H1 (cell line): Measurements from ENCODE around the gene MXD4. TPM values are rescaled to one million over a fixed set of nuclear protein-coding genes. Genes with fewer than 3 reads are reported as not detected.

ENCODE experiments used
- CTCF ChIA-PET: fragments of 300-600 bp; sonication (Branson Sonifier 250); formaldehyde crosslinking; loops from one replicate; lab custom pipeline; 2021; ENCODE audit not compliant: partially characterized antibody; lab: Charles Lee
- POLR2A ChIA-PET: fragments of 300-600 bp; sonication (Branson Sonifier 250); formaldehyde crosslinking; loops from one replicate; lab custom pipeline; 2021; ENCODE audit warnings: inconsistent platforms; ENCODE audit not compliant: partially characterized antibody; lab: Charles Lee
- DNase-seq, 2 experiments: peaks; one replicate each; pipeline versions ENCODE4 v3.0.0 to v3.0.0-alpha.2; 2010 to 2022; ENCODE audit warnings: low spot score in 2 of 2, low read depth in 1 of 2, mixed read lengths in 1 of 2
- FAIRE-seq: peaks from 2 replicates; lab custom pipeline; 2011; peaks lifted over from hg19 to GRCh38; lab: Jason Lieb, UNC
- H2AFZ ChIP-seq: 2 replicates; pipeline ENCODE4 v1.8.1; 2012; ENCODE audit warnings: low read length, inconsistent platforms
- H2AK5ac ChIP-seq: 2 replicates; pipeline ENCODE4 v1.6.1; 2013; ENCODE audit warnings: low read depth, low read length
- H2BK120ac ChIP-seq: replicated peaks from 2 replicates; pipeline ENCODE3; 2013; ENCODE audit warnings: low read depth, low read length, inconsistent platforms
- H2BK12ac ChIP-seq: 2 replicates; pipeline ENCODE4 v1.6.1; 2013; ENCODE audit warnings: low read depth, low read length
- H2BK15ac ChIP-seq: 2 replicates; pipeline ENCODE4 v1.6.1; 2013; ENCODE audit warnings: low read length
- H2BK20ac ChIP-seq: 2 replicates; pipeline ENCODE4 v1.6.1; 2013; ENCODE audit warnings: low read length
- H2BK5ac ChIP-seq: 2 replicates; pipeline ENCODE4 v1.6.1; 2013; ENCODE audit warnings: low read depth, low read length
- H3K14ac ChIP-seq: 2 replicates; pipeline ENCODE4 v1.6.1; 2013; ENCODE audit warnings: inconsistent platforms; ENCODE audit not compliant: insufficient read length
- H3K18ac ChIP-seq: 2 replicates; pipeline ENCODE4 v1.6.1; 2013; ENCODE audit warnings: low read length; ENCODE audit errors: extremely low read depth
- H3K23ac ChIP-seq: 2 replicates; pipeline ENCODE4 v1.6.1; 2013; ENCODE audit warnings: inconsistent platforms; ENCODE audit not compliant: insufficient read length
- H3K23me2 ChIP-seq: 2 replicates; pipeline ENCODE4 v1.6.1; 2013; ENCODE audit warnings: low read depth, low read length
- H3K27ac ChIP-seq: 2 replicates; pipeline ENCODE4 v1.6.1; 2011; ENCODE audit warnings: low read depth, low read length, inconsistent platforms
- H3K27me3 ChIP-seq, 4 experiments: replicated peaks in 1 of 4; 1 replicate in 1 of 4; 2 replicates in 3 of 4; pipeline versions ENCODE4 v1.6.1 to v1.8.1; 2011 to 2013; ENCODE audit warnings: low read length in 3 of 4, mild to moderate bottlenecking in 3 of 4, inconsistent platforms in 2 of 4, mixed read lengths in 2 of 4, moderate library complexity in 1 of 4; ENCODE audit not compliant: control insufficient read depth in 3 of 4, insufficient read depth in 3 of 4; ENCODE audit errors: extremely low read depth in 1 of 4
- H3K36me3 ChIP-seq, 4 experiments: 2 replicates each; pipeline versions ENCODE4 v1.6.1 to v1.8.1; 2011 to 2013; ENCODE audit warnings: mild to moderate bottlenecking in 4 of 4, low read length in 3 of 4, moderate library complexity in 2 of 4, control low read depth in 1 of 4, inconsistent platforms in 1 of 4; ENCODE audit not compliant: insufficient read depth in 4 of 4, control insufficient read depth in 2 of 4
- H3K4ac ChIP-seq: replicated peaks from 2 replicates; pipeline ENCODE3; 2013; ENCODE audit warnings: low read length, low read depth, mixed read lengths, inconsistent platforms; ENCODE audit not compliant: insufficient read length
- H3K4me1 ChIP-seq, 4 experiments: replicated peaks in 1 of 4; 1 replicate in 1 of 4; 2 replicates in 3 of 4; pipeline versions ENCODE4 v1.6.1 to v1.8.1; 2011 to 2013; ENCODE audit warnings: low read length in 3 of 4, inconsistent platforms in 2 of 4, mixed read lengths in 1 of 4; ENCODE audit not compliant: insufficient read depth in 4 of 4, control insufficient read depth in 3 of 4
- H3K4me2 ChIP-seq, 2 experiments: 2 replicates each; pipeline versions ENCODE4 v1.6.1 to v1.8.1; 2011 to 2013; ENCODE audit warnings: low read depth in 2 of 2, low read length in 2 of 2, control low read depth in 1 of 2, inconsistent platforms in 1 of 2, mild to moderate bottlenecking in 1 of 2; ENCODE audit not compliant: insufficient read depth in 1 of 2
- H3K4me3 ChIP-seq, 4 experiments: fragments of 200-600, 300-600 bp in 1 of 4; sonication (generic), shearing (Covaris generic), sonication (Bioruptor Twin) in 1 of 4; 2 replicates each; pipeline versions ENCODE4 v1.5.1 to v1.8.1; 2011 to 2016; ENCODE audit warnings: low read length in 4 of 4, low read depth in 3 of 4, control low read depth in 2 of 4, inconsistent platforms in 2 of 4, mild to moderate bottlenecking in 2 of 4, mixed read lengths in 1 of 4, moderate library complexity in 1 of 4; ENCODE audit not compliant: insufficient read depth in 2 of 4; ENCODE audit errors: extremely low read depth in 1 of 4
- H3K56ac ChIP-seq: replicated peaks from 2 replicates; pipeline ENCODE3; 2013; ENCODE audit warnings: low read depth, mild to moderate bottlenecking, mixed read lengths, low read length, inconsistent platforms; ENCODE audit not compliant: insufficient read length
- H3K79me1 ChIP-seq: 2 replicates; pipeline ENCODE4 v1.6.1; 2013; ENCODE audit warnings: low read depth, low read length, control low read depth
- H3K79me2 ChIP-seq, 2 experiments: 2 replicates each; pipeline versions ENCODE4 v1.6.1 to v1.8.1; 2012 to 2013; ENCODE audit warnings: low read length in 2 of 2, mild to moderate bottlenecking in 2 of 2, inconsistent platforms in 1 of 2; ENCODE audit not compliant: insufficient read depth in 2 of 2, control insufficient read depth in 1 of 2
- H3K9ac ChIP-seq, 4 experiments: replicated peaks in 1 of 4; 1 replicate in 1 of 4; 2 replicates in 3 of 4; pipeline versions ENCODE4 v1.6.1 to v1.8.1; 2011 to 2013; ENCODE audit warnings: low read depth in 3 of 4, low read length in 3 of 4, control low read depth in 2 of 4, mild to moderate bottlenecking in 2 of 4, moderate library complexity in 2 of 4, inconsistent platforms in 1 of 4; ENCODE audit errors: extremely low read depth in 1 of 4
- H3K9me3 ChIP-seq, 2 experiments: 2 replicates each; pipeline versions ENCODE4 v1.6.1 to v1.8.1; 2012 to 2013; ENCODE audit warnings: mild to moderate bottlenecking in 2 of 2, moderate library complexity in 2 of 2, control low read depth in 1 of 2, inconsistent platforms in 1 of 2, low read depth in 1 of 2, low read length in 1 of 2, mixed read lengths in 1 of 2; ENCODE audit not compliant: insufficient read depth in 2 of 2
- H4K20me1 ChIP-seq, 2 experiments: replicated peaks in 1 of 2; 2 replicates each; pipeline versions ENCODE3 to v1.8.1; 2011 to 2013; ENCODE audit warnings: inconsistent platforms in 2 of 2, low read length in 2 of 2, mild to moderate bottlenecking in 1 of 2; ENCODE audit not compliant: insufficient read depth in 2 of 2, control insufficient read depth in 1 of 2
- H4K5ac ChIP-seq: 2 replicates; pipeline ENCODE4 v1.6.1; 2013; ENCODE audit warnings: low read length, low read depth, mixed read lengths, inconsistent platforms; ENCODE audit not compliant: insufficient read length
- H4K8ac ChIP-seq: 2 replicates; pipeline ENCODE4 v1.8.0; 2013; ENCODE audit warnings: mild to moderate bottlenecking, moderate library complexity, low read length, inconsistent platforms; ENCODE audit not compliant: insufficient read depth; ENCODE audit errors: extremely low read depth
- H4K91ac ChIP-seq: replicated peaks from 2 replicates; pipeline ENCODE3; 2013; ENCODE audit warnings: low read length, mixed read lengths, inconsistent platforms; ENCODE audit not compliant: insufficient read length
- ATF3 ChIP-seq: IDR thresholded peaks from 2 replicates; pipeline ENCODE4 v1.6.1; 2011; ENCODE audit warnings: low read depth, mild to moderate bottlenecking, low read length; ENCODE audit not compliant: insufficient read depth
- BRCA1 ChIP-seq: IDR thresholded peaks from 2 replicates; pipeline ENCODE4 v1.6.1; 2012; ENCODE audit warnings: low read depth, low read length, improper control_type of control experiment
- CTCF ChIP-seq, 3 experiments: IDR thresholded peaks; 1 replicate in 2 of 3; 2 replicates in 1 of 3; pipeline versions ENCODE4 v1.5.1 to v1.6.1; 2011; ENCODE audit warnings: low read length in 3 of 3, mild to moderate bottlenecking in 3 of 3, inconsistent platforms in 2 of 3, low read depth in 1 of 3, moderate library complexity in 1 of 3; ENCODE audit not compliant: insufficient read depth in 1 of 3; ENCODE audit errors: control extremely low read depth in 1 of 3
- E2F6 ChIP-seq: IDR thresholded peaks from 2 replicates; pipeline ENCODE4 v1.6.1; 2012; ENCODE audit warnings: inconsistent platforms
- FOSL1 ChIP-seq: IDR thresholded peaks from 2 replicates; pipeline ENCODE4 v1.6.1; 2011; ENCODE audit warnings: mild to moderate bottlenecking, low read depth, low read length, moderate library complexity; ENCODE audit not compliant: insufficient read depth
- NRF1 ChIP-seq: IDR thresholded peaks from 2 replicates; pipeline ENCODE4 v1.6.1; 2011; ENCODE audit warnings: mild to moderate bottlenecking, low read depth, low read length, improper control_type of control experiment
- SAP30 ChIP-seq: fragments of 300-600 bp; sonication (generic); IDR thresholded peaks from 2 replicates; pipeline ENCODE4 v1.7.1; 2012; ENCODE audit warnings: low read length, moderate library complexity, mild to moderate bottlenecking, inconsistent platforms; ENCODE audit not compliant: insufficient read depth, insufficient replicate concordance
- SP2 ChIP-seq: IDR thresholded peaks from 2 replicates; pipeline ENCODE4 v1.6.1; 2012; ENCODE audit warnings: mild to moderate bottlenecking, low read length, inconsistent platforms
- TEAD4 ChIP-seq: IDR thresholded peaks from 2 replicates; pipeline ENCODE4 v1.6.1; 2012; ENCODE audit warnings: low read depth, low read length, inconsistent platforms, mixed read lengths
- YY1 ChIP-seq: IDR thresholded peaks from 2 replicates; pipeline ENCODE4 v1.6.1; 2011; ENCODE audit warnings: low read depth, mild to moderate bottlenecking, low read length
- WGBS, 2 experiments: shearing (Covaris generic) in 1 of 2; methylation state at CpG; one replicate each; pipeline versions ENCODE4 v1.1.6 to v1.1.7; 2013 to 2015; ENCODE audit warnings: low lambda C conversion rate in 2 of 2, mixed read lengths in 2 of 2, inconsistent platforms in 1 of 2, low coverage in 1 of 2, missing lambda C conversion rate in 1 of 2; ENCODE audit not compliant: insufficient replicate concordance in 2 of 2, insufficient coverage in 1 of 2, insufficient read length in 1 of 2; ENCODE audit errors: extremely low coverage in 1 of 2, missing lambda C conversion rate in 1 of 2; 5-methylcytosine and 5-hydroxymethylcytosine counted together
- polyA plus RNA-seq, 7 experiments: library from polyadenylated mRNA; depleted of rRNA in 3 of 7; stranded (reverse) in 5 of 7; unstranded in 2 of 7; fragments of >200 nt in 5 of 7; fragments of 200-250 nt in 2 of 7; gene quantifications; 1 replicate in 5 of 7; 2 replicates in 1 of 7; 4 replicates in 1 of 7; pipeline versions ENCODE4 v1.2.1 to v1.2.3, GENCODE V29; 2011 to 2013; ENCODE audit warnings: missing spikeins in 2 of 7, mixed read lengths in 2 of 7
- total RNA-seq: library from RNA; stranded (reverse); fragmentation: NEBNext Ultra II Directional; extraction: Animal tissue kit (Norgen Biotek cat#: 25700); gene quantifications from 2 replicates; pipeline ENCODE4 v1.2.1, GENCODE V29; 2021

The MXD4 gene
- total and polyA plus RNA-seq, 2 of the 8 experiments (the other 6 are each of a cell fraction or from before 2014, with no cell fraction given), result 18.0 to 20.8 TPM

- CTCF ChIA-PET, result interaction anchor here (0.9 to 2.1 kb wide), 3 partner anchors 12 to 83 kb away, joined by 4 to 5 read pairs (median 4); no protein-coding TSS in a partner anchor
- 93% methylated on average over 9 of the region's 9 CpGs; no CpG with 5 or more reads in 1 of the 2 experiments for WGBS, 2 experiments
- TF ChIP-seq ATF3, result no peak
- TF ChIP-seq BRCA1, result no peak
- TF ChIP-seq TEAD4, result no peak
- TF ChIP-seq YY1, result no peak
- no peak for TF ChIP-seq E2F6
- no peak for TF ChIP-seq SP2
- TF ChIP-seq FOSL1, result no peak
- TF ChIP-seq SAP30, result no peak
- TF ChIP-seq NRF1, result no peak
- no peak for TF ChIP-seq CTCF (IDR thresholded peaks at IDR 0.05; ENCODE audit: control extremely low read depth in 1 of 3, insufficient read depth in 1 of 3, low read depth in 1 of 3, low read length in 3 of 3)
Measured at GRCh38 chr4:2290488-2290887, 28.6 kb upstream of the MXD4 start.

More at GRCh38 chr4:2290488-2290887, 28.6 kb upstream of the MXD4 start:
- Histone ChIP-seq H2BK15ac (no peak overlapping the region), H4K8ac (no peak overlapping the region; the same call in 1 of the 2 replicates), H3K23me2 (no peaks in the 10 kb centered on the region), H3K56ac (no peak overlapping the region), H3K79me2 (no peaks in the 10 kb centered on the region), H3K27ac (no peak overlapping the region; the same call in 1 of the 2 replicates), H3K4ac (no peak overlapping the region), H3K14ac (no peak overlapping the region), H4K5ac (no peak overlapping the region), H3K79me1 (no peaks in the 10 kb centered on the region), H2AK5ac (no peak overlapping the region), H3K4me1 (peaks cover 0 to 8% (median 0%) of the 10 kb centered on the region in 4 experiments; a peak in 2 of 7 replicates), H3K36me3 (no peaks in the 10 kb centered on the region), H4K20me1 (peaks cover 0 to 2% of the 10 kb centered on the region in 2 experiments), H3K9ac (no peak overlapping the region), H3K23ac (no peak overlapping the region), H3K4me2 (no peak overlapping the region), H2BK5ac (no peak overlapping the region), H3K18ac (no peak overlapping the region), H4K91ac (no peak overlapping the region), H2AFZ (no peak overlapping the region), H2BK120ac (no peak overlapping the region), H2BK20ac (no peak overlapping the region), H3K27me3 (no peaks in the 10 kb centered on the region), H3K4me3 (no peak overlapping the region), H2BK12ac (no peak overlapping the region), H3K9me3 (no peaks in the 10 kb centered on the region)
- FAIRE-seq, result no peak
- POLR2A ChIA-PET, result interaction anchor here (1.0 kb wide), 1 partner anchor 25 kb away, joined by 3 read pairs; no protein-coding TSS in a partner anchor
- DNase-seq, result no peak
